SU-DHL-6 (cell line): ENCODE measurements around the gene SCYGR2.

Experiments
- H2AFZ ChIP-seq: fragments of 200-600 bp; sonication (generic); 2 replicates; pipeline ENCODE4 v1.6.1; 2014; ENCODE audit warnings: low read depth, mild to moderate bottlenecking, moderate library complexity, mixed read lengths, antibody characterized with exemption, low read length; ENCODE audit not compliant: severe bottlenecking
- H3F3A ChIP-seq: fragments of 200-600 bp; shearing (Covaris generic); 2 replicates; pipeline ENCODE4 v1.6.0; 2016; ENCODE audit warnings: antibody characterized with exemption, mild to moderate bottlenecking; ENCODE audit not compliant: insufficient read depth
- H3K27ac ChIP-seq: fragments of 200-600 bp; sonication (generic); 2 replicates; pipeline ENCODE4 v1.5.1; 2016; ENCODE audit warnings: low read depth, mild to moderate bottlenecking, low read length, moderate library complexity, mixed read lengths
- H3K27me3 ChIP-seq: fragments of 200-600 bp; sonication (generic), shearing (Covaris generic); 2 replicates; pipeline ENCODE4 v1.6.0; 2014; ENCODE audit warnings: mild to moderate bottlenecking, low read length
- H3K36me3 ChIP-seq: fragments of 200-600 bp; sonication (generic); 2 replicates; pipeline ENCODE4 v1.6.1; 2014; ENCODE audit warnings: mild to moderate bottlenecking, low read length, mixed read lengths
- H3K4me2 ChIP-seq: fragments of 300-600, 200-600 bp; shearing (Covaris generic), sonication (generic); 2 replicates; pipeline ENCODE4 v1.6.0; 2014; ENCODE audit warnings: low read length, low read depth, mild to moderate bottlenecking; ENCODE audit not compliant: poor library complexity, severe bottlenecking
- H3K4me3 ChIP-seq: fragments of 200-600 bp; sonication (generic); 2 replicates; pipeline ENCODE4 v1.5.1; 2014; ENCODE audit warnings: antibody characterized with exemption, low read length, mild to moderate bottlenecking, mixed read lengths; ENCODE audit not compliant: insufficient read depth, poor library complexity, severe bottlenecking
- H3K79me2 ChIP-seq: fragments of 200-600 bp; sonication (generic); 2 replicates; pipeline ENCODE4 v1.6.1; 2014; ENCODE audit warnings: mild to moderate bottlenecking, low read length, moderate library complexity; ENCODE audit not compliant: insufficient read depth
- H3K9ac ChIP-seq: fragments of 200-600 bp; sonication (generic); 2 replicates; pipeline ENCODE4 v1.7.0; 2014; ENCODE audit warnings: mild to moderate bottlenecking, low read length
- H3K9me2 ChIP-seq: fragments of 200-600 bp; sonication (generic); replicated peaks from 2 replicates; pipeline ENCODE4 v1.6.1; 2014; ENCODE audit warnings: low read length; ENCODE audit not compliant: insufficient read depth
- H3K9me3 ChIP-seq: fragments of 200-600 bp; sonication (generic); 2 replicates; pipeline ENCODE4 v1.6.1; 2014; ENCODE audit warnings: low read length, mixed read lengths; ENCODE audit not compliant: insufficient read depth
- H4K20me1 ChIP-seq: fragments of 200-600 bp; sonication (generic); 2 replicates; pipeline ENCODE4 v1.6.1; 2014; ENCODE audit warnings: low read depth, mild to moderate bottlenecking, antibody characterized with exemption, low read length, moderate library complexity, mixed read lengths
- CTCF ChIP-seq: fragments of 200-600 bp; sonication (generic); IDR thresholded peaks from one replicate; pipeline ENCODE4 v1.5.1; 2017; ENCODE audit warnings: antibody characterized with exemption, mild to moderate bottlenecking, low read length, moderate library complexity; ENCODE audit not compliant: insufficient read depth, poor library complexity, severe bottlenecking
- EZH2phosphoT487 ChIP-seq: fragments of 200-600 bp; sonication (generic), shearing (Covaris generic); conservative IDR thresholded peaks from 2 replicates; pipeline ENCODE4 v1.6.1; 2018; ENCODE audit warnings: mild to moderate bottlenecking, antibody characterized with exemption, low read length, moderate library complexity, mixed read lengths

Gene SCYGR2

GRCh38 chr2:227607941-227608340, 9.2 kb downstream of the SCYGR2 start:
- Histone ChIP-seq H3K4me2 (no peak overlapping the region), H3K27me3 (no peaks in the 10 kb centered on the region), H3K9me3 (no peaks in the 10 kb centered on the region), H3K79me2 (no peaks in the 10 kb centered on the region), H3K36me3 (no peaks in the 10 kb centered on the region), H4K20me1 (no peaks in the 10 kb centered on the region), H3K9ac (no peak overlapping the region), H3F3A (no peaks in the 10 kb centered on the region), H3K4me3 (no peak overlapping the region), H3K9me2 (no peaks in the 10 kb centered on the region), H2AFZ (no peak overlapping the region), H3K27ac (no peak overlapping the region)
- TF ChIP-seq CTCF (no peak), EZH2phosphoT487 (no peak)

GRCh38 chr2:227608561-227609338, 10.1 kb downstream of the SCYGR2 start:
- no peak overlapping the region for H3K4me2 ChIP-seq
- H4K20me1 ChIP-seq: no peaks in the 10 kb centered on the region

GRCh38 chr2:227610123-227610522, 11.4 kb downstream of the SCYGR2 start:
- Histone ChIP-seq H4K20me1 (no peaks in the 10 kb centered on the region), H2AFZ (no peak overlapping the region), H3K4me3 (no peak overlapping the region), H3K9me3 (no peaks in the 10 kb centered on the region), H3K79me2 (no peaks in the 10 kb centered on the region), H3K9ac (no peak overlapping the region), H3F3A (no peaks in the 10 kb centered on the region), H3K27me3 (no peaks in the 10 kb centered on the region), H3K4me2 (no peak overlapping the region), H3K36me3 (no peaks in the 10 kb centered on the region), H3K9me2 (no peaks in the 10 kb centered on the region), H3K27ac (no peak overlapping the region)
- TF ChIP-seq EZH2phosphoT487 (no peak), CTCF (no peak)

More at GRCh38 chr2:227608561-227609338, 10.1 kb downstream of the SCYGR2 start:
- H3K9me2 ChIP-seq: no peaks in the 10 kb centered on the region
- no peak overlapping the region for H3K9ac ChIP-seq
- no peaks in the 10 kb centered on the region for H3K79me2 ChIP-seq
- no peaks in the 10 kb centered on the region for H3F3A ChIP-seq
- H3K27me3 ChIP-seq: no peaks in the 10 kb centered on the region
- no peak overlapping the region for H3K27ac ChIP-seq
- H2AFZ ChIP-seq: no peak overlapping the region
- TF ChIP-seq CTCF (no peak), EZH2phosphoT487 (no peak)
- no peak overlapping the region for H3K4me3 ChIP-seq
- H3K36me3 ChIP-seq: no peaks in the 10 kb centered on the region
- H3K9me3 ChIP-seq: no peaks in the 10 kb centered on the region
